Activated CD8-positive, alpha-beta memory T cell treated with anti-CD3 and anti-CD28 coated beads for 1 hour (primary cell): Measurements from ENCODE around the gene PPIP5K2.
A peak's percentile ranks its signal among the peaks of the same experiment; 100 is the strongest.

ENCODE experiments used
- DNase-seq, 2 donors: peaks; one replicate each; pipeline ENCODE4 v3.0.0-alpha.2; 2020; ENCODE audit warnings: low read depth in 1 of 2; ENCODE audit errors: extremely low read depth in 1 of 2

The PPIP5K2 gene

GRCh38 chr5:103235891-103236290 lies 115.8 kb downstream of the PPIP5K2 start:
- no peak for DNase-seq

GRCh38 chr5:103237778-103238177 lies 117.7 kb downstream of the PPIP5K2 start:
- no peak for DNase-seq

GRCh38 chr5:103243665-103244064 lies 123.6 kb downstream of the PPIP5K2 start:
- DNase-seq, result no peak

- no peak for DNase-seq
Measured at GRCh38 chr5:103244398-103244797, 124.3 kb downstream of the PPIP5K2 start.

- DNase-seq, result no peak
Measured at GRCh38 chr5:103245761-103246160, 125.7 kb downstream of the PPIP5K2 start.

GRCh38 chr5:103247118-103247517 lies 127.0 kb downstream of the PPIP5K2 start:
- DNase-seq, result no peak

- DNase-seq, result no peak
Measured at GRCh38 chr5:103249068-103249467, 129.0 kb downstream of the PPIP5K2 start.

- no peak for DNase-seq
Measured at GRCh38 chr5:103254921-103255320, 134.8 kb downstream of the PPIP5K2 start.

- no peak for DNase-seq
Measured at GRCh38 chr5:103255691-103256090, 135.6 kb downstream of the PPIP5K2 start.

- DNase-seq, result no peak
Measured at GRCh38 chr5:103256178-103256577, 136.1 kb downstream of the PPIP5K2 start.

- peak; percentile 86 to 93 for DNase-seq
Measured at GRCh38 chr5:103258368-103258956, 138.4 kb downstream of the PPIP5K2 start, which contains the start of gene MACIR. Gene MACIR (plus strand): TSS chr5:103258763. CDS start chr5:103275920, 17,157 bp downstream.

- peak; percentile 11 to 35 for DNase-seq
Measured at GRCh38 chr5:103258957-103259704, 139.0 kb downstream of the PPIP5K2 start.

- DNase-seq, result no peak
Measured at GRCh38 chr5:103259705-103260355, 139.7 kb downstream of the PPIP5K2 start.

GRCh38 chr5:103260951-103261350 lies 140.8 kb downstream of the PPIP5K2 start:
- no peak for DNase-seq
